ENCODE results near the gene CLEC2L. TPM values are rescaled to one million over a fixed set of nuclear protein-coding genes. Genes with fewer than 3 reads are reported as not detected.
A peak's percentile ranks its signal among the peaks of the same experiment; 100 is the strongest.

CLEC2L gene
- total and polyA plus RNA-seq, 2 of the 8 experiments (the other 6 are each of a cell fraction or from before 2014, with no cell fraction given), result 0.20 to 1.9 TPM

DNA sequence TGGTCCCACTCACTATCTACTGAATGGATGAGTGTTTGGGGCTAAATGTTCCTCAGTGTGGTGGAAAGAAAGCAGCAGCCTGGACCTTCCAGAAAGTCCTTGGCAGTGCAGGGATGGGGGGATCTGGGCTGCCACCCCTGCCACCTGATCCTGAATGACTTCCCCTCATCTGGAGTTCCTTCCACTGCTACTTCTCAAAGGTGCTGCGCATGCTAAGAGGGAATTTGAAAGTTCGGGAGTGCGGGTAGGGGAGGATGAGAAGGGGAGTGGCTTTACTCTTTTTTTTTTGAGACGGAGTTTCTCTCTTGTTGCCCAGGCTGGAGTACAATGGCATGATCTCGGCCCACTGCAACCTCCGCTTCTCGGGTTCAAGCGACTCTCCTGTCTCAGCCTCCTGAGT, 41.4 kb upstream of the CLEC2L start:
- Histone ChIP-seq H3K27ac (ENCODE audit: low read depth, low read length) (no peak overlapping the region), H3K79me2 (ENCODE audit: control insufficient read depth in 1 of 2, insufficient read depth in 2 of 2, low read length in 2 of 2) (peaks cover 0 to 11% of the 10 kb centered on the region in 2 experiments; a peak in 1 of 4 replicates), H3K56ac (replicated peaks; ENCODE audit: insufficient read length, low read depth, low read length) (no peak overlapping the region), H2AFZ (ENCODE audit: low read length) (no peak overlapping the region), H3K4me2 (ENCODE audit: insufficient read depth in 1 of 2, low read depth in 2 of 2, low read length in 2 of 2) (peak overlapping the region; percentile 81 to 90), H3K18ac (ENCODE audit: extremely low read depth, low read length) (no peak overlapping the region), H3K23ac (ENCODE audit: insufficient read length) (no peak overlapping the region), H3K79me1 (ENCODE audit: low read depth, low read length) (peaks cover 6% of the 10 kb centered on the region), H3K23me2 (ENCODE audit: low read depth, low read length) (peaks cover 13% of the 10 kb centered on the region; the same call in 1 of the 2 replicates), H4K8ac (ENCODE audit: extremely low read depth, insufficient read depth, low read length) (no peak overlapping the region), H3K4ac (replicated peaks; ENCODE audit: insufficient read length, low read depth, low read length) (no peak overlapping the region), H2AK5ac (ENCODE audit: low read depth, low read length) (no peak overlapping the region), H3K4me1 (replicated peaks in 1 of 4; ENCODE audit: control insufficient read depth in 3 of 4, insufficient read depth in 4 of 4, low read length in 3 of 4) (peaks cover 0 to 8% (median 4%) of the 10 kb centered on the region in 4 experiments; a peak in 5 of 7 replicates), H2BK20ac (ENCODE audit: low read length) (no peak overlapping the region), H2BK5ac (ENCODE audit: low read depth, low read length) (no peak overlapping the region), H3K27me3 (replicated peaks in 1 of 4; ENCODE audit: control insufficient read depth in 3 of 4, extremely low read depth in 1 of 4, insufficient read depth in 3 of 4, low read length in 3 of 4) (peaks cover 0 to 11% (median 5%) of the 10 kb centered on the region in 4 experiments; a peak in 4 of 7 replicates), H2BK120ac (replicated peaks; ENCODE audit: low read depth, low read length) (no peak overlapping the region), H3K36me3 (ENCODE audit: control insufficient read depth in 2 of 4, insufficient read depth in 4 of 4, low read length in 3 of 4) (peaks cover 0 to 6% (median under 1%) of the 10 kb centered on the region in 4 experiments; a peak in 2 of 8 replicates), H2BK15ac (ENCODE audit: low read length) (no peak overlapping the region), H4K91ac (replicated peaks; ENCODE audit: insufficient read length, low read length) (no peak overlapping the region), H3K14ac (ENCODE audit: insufficient read length) (no peak overlapping the region), H2BK12ac (ENCODE audit: low read depth, low read length) (peak overlapping the region; percentile 29; the same call in 1 of the 2 replicates), H4K20me1 (replicated peaks in 1 of 2; ENCODE audit: control insufficient read depth in 1 of 2, insufficient read depth in 2 of 2, low read length in 2 of 2) (peaks cover 2 to 4% of the 10 kb centered on the region in 2 experiments), H3K4me3 (ENCODE audit: extremely low read depth in 1 of 4, insufficient read depth in 2 of 4, low read depth in 3 of 4, low read length in 4 of 4) (peak overlapping the region; percentile 57 to 71 (median 64); a peak in 5 of 8 replicates), H3K9ac (replicated peaks in 1 of 4; ENCODE audit: extremely low read depth in 1 of 4, low read depth in 3 of 4, low read length in 3 of 4) (no peak overlapping the region), H3K9me3 (ENCODE audit: insufficient read depth in 2 of 2, low read depth in 1 of 2, low read length in 1 of 2) (no peaks in the 10 kb centered on the region), H4K5ac (ENCODE audit: insufficient read length, low read depth, low read length) (no peak overlapping the region)
- FAIRE-seq, result no peak
- 68% methylated on average over 8 of the region's 8 CpGs; no CpG with 5 or more reads in 1 of the 2 experiments for WGBS, 2 experiments (ENCODE audit: extremely low coverage in 1 of 2, insufficient coverage in 1 of 2, insufficient read length in 1 of 2, insufficient replicate concordance in 2 of 2, low coverage in 1 of 2, low lambda C conversion rate in 2 of 2, missing lambda C conversion rate in 1 of 2)
- ChIA-PET CTCF (ENCODE audit: partially characterized antibody) (interaction anchor here (0.6 to 2.7 kb wide), 7 partner anchors 9 to 161 kb away, joined by 3 to 16 read pairs (median 3); no protein-coding TSS in a partner anchor), POLR2A (ENCODE audit: partially characterized antibody) (interaction anchor here (1.2 to 2.3 kb wide), 8 partner anchors 10 to 122 kb away, joined by 3 to 11 read pairs (median 6); no protein-coding TSS in a partner anchor)
- no peak for DNase-seq (ENCODE audit: low read depth in 1 of 2, low spot score in 2 of 2)
- TF ChIP-seq NANOG (IDR thresholded peaks at IDR 0.05; ENCODE audit: insufficient read depth, low read depth, low read length, poor library complexity, severe bottlenecking) (no peak), SRF (IDR thresholded peaks at IDR 0.05; ENCODE audit: low read depth, low read length) (no peak), TAF7 (optimal IDR thresholded peaks at IDR 0.05; ENCODE audit: borderline replicate concordance, low read depth, low read length) (no peak), TBP (IDR thresholded peaks at IDR 0.05; ENCODE audit: low read depth, low read length) (no peak), GTF2F1 (IDR thresholded peaks at IDR 0.05; ENCODE audit: borderline replicate concordance, low read depth, low read length) (no peak), SP4 (IDR thresholded peaks at IDR 0.05; ENCODE audit: low read length) (no peak), BRCA1 (IDR thresholded peaks at IDR 0.05; ENCODE audit: low read depth, low read length) (no peak), RBBP5 (IDR thresholded peaks at IDR 0.05; ENCODE audit: borderline replicate concordance, low read depth, low read length) (no peak), RAD21 (IDR thresholded peaks at IDR 0.05 in 1 of 2, conservative IDR thresholded peaks at IDR 0.05 in 1 of 2; ENCODE audit: low read depth in 2 of 2, low read length in 2 of 2) (no peak)
- TF ChIP-seq, protein P1, sequence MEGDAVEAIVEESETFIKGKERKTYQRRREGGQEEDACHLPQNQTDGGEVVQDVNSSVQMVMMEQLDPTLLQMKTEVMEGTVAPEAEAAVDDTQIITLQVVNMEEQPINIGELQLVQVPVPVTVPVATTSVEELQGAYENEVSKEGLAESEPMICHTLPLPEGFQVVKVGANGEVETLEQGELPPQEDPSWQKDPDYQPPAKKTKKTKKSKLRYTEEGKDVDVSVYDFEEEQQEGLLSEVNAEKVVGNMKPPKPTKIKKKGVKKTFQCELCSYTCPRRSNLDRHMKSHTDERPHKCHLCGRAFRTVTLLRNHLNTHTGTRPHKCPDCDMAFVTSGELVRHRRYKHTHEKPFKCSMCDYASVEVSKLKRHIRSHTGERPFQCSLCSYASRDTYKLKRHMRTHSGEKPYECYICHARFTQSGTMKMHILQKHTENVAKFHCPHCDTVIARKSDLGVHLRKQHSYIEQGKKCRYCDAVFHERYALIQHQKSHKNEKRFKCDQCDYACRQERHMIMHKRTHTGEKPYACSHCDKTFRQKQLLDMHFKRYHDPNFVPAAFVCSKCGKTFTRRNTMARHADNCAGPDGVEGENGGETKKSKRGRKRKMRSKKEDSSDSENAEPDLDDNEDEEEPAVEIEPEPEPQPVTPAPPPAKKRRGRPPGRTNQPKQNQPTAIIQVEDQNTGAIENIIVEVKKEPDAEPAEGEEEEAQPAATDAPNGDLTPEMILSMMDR (IDR thresholded peaks at IDR 0.05; ENCODE audit: control extremely low read depth in 1 of 3, insufficient read depth in 1 of 3, low read depth in 1 of 3, low read length in 3 of 3), result no peak

Data from H1 (cell line).